HEK293T (cell line): ENCODE results near the gene SUGP1.

Experiments used
- CTCF ChIA-PET: fragments of 350-600 bp; formaldehyde crosslinking; extraction: SDS; loops from one replicate; lab custom pipeline; 2021; ENCODE audit warnings: antibody characterized with exemption, inconsistent platforms; lab: Yijun Ruan, JAX
- POLR2A ChIA-PET: fragments of 350-600 bp; formaldehyde crosslinking; extraction: SDS; loops from one replicate; lab custom pipeline; 2020; ENCODE audit warnings: antibody characterized with exemption, inconsistent platforms; lab: Yijun Ruan, JAX
- DNase-seq: peaks from one replicate; pipeline ENCODE4 v3.0.0; 2012; ENCODE audit warnings: mixed read lengths; ENCODE audit errors: extremely low spot score
- ARNT ChIP-seq: fragments of 450-650 bp; IDR thresholded peaks from 2 replicates; pipeline ENCODE4 v1.6.1; 2017; ENCODE audit warnings: mild to moderate bottlenecking
- BHLHE40 ChIP-seq: fragments of 450-650 bp; IDR thresholded peaks from 2 replicates; pipeline ENCODE4 v1.6.1; 2016; ENCODE audit warnings: mild to moderate bottlenecking, moderate library complexity, borderline replicate concordance
- CTBP1 ChIP-seq: fragments of 450-650 bp; IDR thresholded peaks from 2 replicates; pipeline ENCODE4 v1.6.1; 2016; ENCODE audit warnings: borderline replicate concordance
- ELF4 ChIP-seq: fragments of 450-650 bp; IDR thresholded peaks from 2 replicates; pipeline ENCODE4 v1.6.1; 2017; ENCODE audit warnings: antibody characterized with exemption
- FOXA1 ChIP-seq: fragments of 450-650 bp; IDR thresholded peaks from 2 replicates; pipeline ENCODE4 v1.6.1; 2016; ENCODE audit warnings: mild to moderate bottlenecking
- FOXK2 ChIP-seq: fragments of 450-650 bp; IDR thresholded peaks from 2 replicates; pipeline ENCODE4 v1.6.1; 2016; ENCODE audit warnings: mild to moderate bottlenecking
- FOXM1 ChIP-seq: fragments of 450-650 bp; IDR thresholded peaks from 2 replicates; pipeline ENCODE4 v1.6.1; 2017; ENCODE audit warnings: mild to moderate bottlenecking, borderline replicate concordance
- HDGF ChIP-seq: fragments of 450-650 bp; IDR thresholded peaks from 2 replicates; pipeline ENCODE4 v1.6.1; 2017; ENCODE audit warnings: antibody characterized with exemption, borderline replicate concordance
- L3MBTL2 ChIP-seq: fragments of 450-650 bp; conservative IDR thresholded peaks from 2 replicates; pipeline ENCODE4 v1.6.1; 2016; ENCODE audit warnings: mild to moderate bottlenecking
- LEF1 ChIP-seq: fragments of 450-650 bp; IDR thresholded peaks from 2 replicates; pipeline ENCODE4 v1.6.1; 2017; ENCODE audit warnings: mild to moderate bottlenecking, borderline replicate concordance
- NFRKB ChIP-seq: fragments of 450-650 bp; IDR thresholded peaks from 2 replicates; pipeline ENCODE4 v1.6.1; 2016; ENCODE audit warnings: mild to moderate bottlenecking, moderate library complexity
- SP1 ChIP-seq: fragments of 450-650 bp; IDR thresholded peaks from 2 replicates; pipeline ENCODE4 v1.6.1; 2017
- SUZ12 ChIP-seq: fragments of 450-650 bp; IDR thresholded peaks from 2 replicates; pipeline ENCODE4 v1.6.1; 2016; ENCODE audit warnings: mild to moderate bottlenecking
- TARDBP ChIP-seq: fragments of 450-650 bp; IDR thresholded peaks from 2 replicates; pipeline ENCODE4 v1.6.1; 2016
- ZNF384 ChIP-seq: fragments of 450-650 bp; IDR thresholded peaks from 2 replicates; pipeline ENCODE4 v1.6.1; 2016
- TF ChIP-seq, protein P1 (sequence below): fragments of 450-650 bp; IDR thresholded peaks from 2 replicates; pipeline ENCODE4 v1.6.1; 2016

Gene SUGP1

DNA sequence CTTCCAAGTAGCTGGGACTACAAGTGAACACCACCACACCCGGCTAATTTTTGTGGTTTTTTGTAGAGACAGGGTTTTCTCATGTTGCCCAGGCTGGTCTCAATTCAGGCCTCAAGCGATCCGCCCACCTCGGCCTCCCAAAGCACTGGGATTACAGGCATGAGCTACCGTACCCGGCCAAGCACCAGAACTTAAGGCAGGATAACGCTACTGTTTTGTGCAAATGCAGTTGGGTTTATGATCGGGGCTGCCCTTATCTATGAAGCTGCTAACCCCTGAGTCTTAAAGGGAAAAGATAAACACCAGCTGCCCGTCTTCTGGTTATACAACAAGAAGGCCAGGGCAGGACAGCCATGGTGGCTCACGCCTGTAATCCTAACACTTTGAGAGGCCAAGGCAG lies 34.6 kb downstream of the SUGP1 start:
- ChIA-PET CTCF (no interaction called here), POLR2A (no interaction called here)
- DNase-seq: no peak
- TF ChIP-seq TARDBP (no peak), FOXK2 (no peak), BHLHE40 (no peak), NFRKB (no peak), SUZ12 (no peak), LEF1 (no peak), ELF4 (no peak), FOXA1 (no peak), HDGF (no peak)
- TF ChIP-seq, protein P1, sequence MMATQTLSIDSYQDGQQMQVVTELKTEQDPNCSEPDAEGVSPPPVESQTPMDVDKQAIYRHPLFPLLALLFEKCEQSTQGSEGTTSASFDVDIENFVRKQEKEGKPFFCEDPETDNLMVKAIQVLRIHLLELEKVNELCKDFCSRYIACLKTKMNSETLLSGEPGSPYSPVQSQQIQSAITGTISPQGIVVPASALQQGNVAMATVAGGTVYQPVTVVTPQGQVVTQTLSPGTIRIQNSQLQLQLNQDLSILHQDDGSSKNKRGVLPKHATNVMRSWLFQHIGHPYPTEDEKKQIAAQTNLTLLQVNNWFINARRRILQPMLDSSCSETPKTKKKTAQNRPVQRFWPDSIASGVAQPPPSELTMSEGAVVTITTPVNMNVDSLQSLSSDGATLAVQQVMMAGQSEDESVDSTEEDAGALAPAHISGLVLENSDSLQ: no peak

- CTCF ChIA-PET: no interaction called here
- POLR2A ChIA-PET: no interaction called here
- no peak for DNase-seq
- TF ChIP-seq SP1 (no peak), SUZ12 (no peak), HDGF (no peak), FOXA1 (no peak), LEF1 (no peak), TARDBP (no peak)
- TF ChIP-seq, protein P1: no peak
Observed at GRCh38 chr19:19280561-19280960, 39.7 kb downstream of the SUGP1 start.

DNA sequence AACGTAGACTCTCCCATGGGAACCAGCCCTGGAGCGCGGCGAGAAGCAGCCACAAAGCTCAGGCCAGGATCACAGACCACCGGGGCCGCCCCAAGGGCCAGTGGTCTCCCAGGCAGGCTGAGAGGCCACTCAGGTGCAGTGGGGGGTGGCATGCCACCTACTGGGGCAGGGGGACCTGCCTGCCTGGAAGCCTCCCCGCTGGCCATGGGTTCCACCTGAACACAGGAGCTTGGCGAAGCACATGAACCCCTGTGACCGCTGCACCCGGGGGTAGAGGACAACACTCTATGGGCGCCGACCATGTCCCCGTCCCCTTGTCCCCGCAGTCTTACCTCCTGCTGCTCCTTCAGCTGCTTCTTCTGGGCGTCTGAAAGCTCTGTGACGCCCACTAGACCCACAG lies 40.5 kb downstream of the SUGP1 start:
- no peak for DNase-seq
- POLR2A ChIA-PET: no interaction called here

GRCh38 chr19:19279062-19279612 lies 41.2 kb downstream of the SUGP1 start:
- POLR2A ChIA-PET: no interaction called here
- DNase-seq: no peak
- CTCF ChIA-PET: no interaction called here
- no peak for TF ChIP-seq FOXA1
- TF ChIP-seq SP1: no peak
- TF ChIP-seq ARNT: no peak
- TF ChIP-seq LEF1: no peak
- TF ChIP-seq TARDBP: no peak
- TF ChIP-seq, protein P1: no peak
- no peak for TF ChIP-seq ZNF384

More for the DNA sequence above, 40.5 kb downstream of the SUGP1 start:
- CTCF ChIA-PET: no interaction called here
- TF ChIP-seq, protein P1: no peak
- TF ChIP-seq L3MBTL2: no peak
- no peak for TF ChIP-seq SP1
- TF ChIP-seq SUZ12: no peak
- TF ChIP-seq FOXM1: no peak
- no peak for TF ChIP-seq ZNF384
- TF ChIP-seq CTBP1: no peak
- no peak for TF ChIP-seq FOXA1
- TF ChIP-seq BHLHE40: no peak
- TF ChIP-seq FOXK2: no peak
- TF ChIP-seq TARDBP: no peak

GRCh38 chr19:19278315-19278714 lies 42.0 kb downstream of the SUGP1 start:
- TF ChIP-seq LEF1: no peak
- no peak for TF ChIP-seq CTBP1
- TF ChIP-seq ARNT: no peak
- TF ChIP-seq ELF4: no peak
- no peak for TF ChIP-seq TARDBP
- TF ChIP-seq ZNF384: no peak
- no peak for TF ChIP-seq FOXA1
- TF ChIP-seq, protein P1: no peak
- TF ChIP-seq FOXM1: no peak
- TF ChIP-seq L3MBTL2: no peak
- ChIA-PET POLR2A (no interaction called here), CTCF (no interaction called here)
- no peak for DNase-seq

GRCh38 chr19:19276851-19277250 lies 43.5 kb downstream of the SUGP1 start:
- CTCF ChIA-PET: no interaction called here
- POLR2A ChIA-PET: no interaction called here
- no peak for TF ChIP-seq HDGF
- no peak for TF ChIP-seq FOXM1
- no peak for TF ChIP-seq CTBP1
- TF ChIP-seq SP1: no peak
- TF ChIP-seq BHLHE40: no peak
- no peak for TF ChIP-seq TARDBP
- TF ChIP-seq ARNT: no peak
- no peak for TF ChIP-seq FOXA1
- TF ChIP-seq L3MBTL2: no peak
- no peak for TF ChIP-seq NFRKB
- TF ChIP-seq, protein P1: no peak
- no peak for TF ChIP-seq SUZ12
- TF ChIP-seq ZNF384: no peak
- TF ChIP-seq FOXK2: no peak
- TF ChIP-seq ELF4: no peak
- no peak for TF ChIP-seq LEF1
- DNase-seq: no peak
